CD14-positive monocyte (primary cell): ENCODE measurements around the gene DNAH3. TPM values are rescaled to one million over a fixed set of nuclear protein-coding genes. Genes with fewer than 3 reads are reported as not detected.

Experiments used
- DNase-seq, 3 donors: peaks; one replicate each; pipeline ENCODE4 v3.0.0-alpha.2; 2011 to 2022
- H2AFZ ChIP-seq: 2 replicates; pipeline ENCODE4 v1.6.0; 2012; ENCODE audit warnings: mild to moderate bottlenecking, low read depth, low read length, inconsistent platforms; ENCODE audit not compliant: insufficient read depth, poor library complexity, severe bottlenecking
- H3K27ac ChIP-seq, 2 donors: 1 replicate in 1 of 2; 2 replicates in 1 of 2; pipeline ENCODE4 v1.5.1; 2012 to 2013; ENCODE audit warnings: low read length in 2 of 2, control low read depth in 1 of 2, inconsistent platforms in 1 of 2, low read depth in 1 of 2, mild to moderate bottlenecking in 1 of 2
- H3K27me3 ChIP-seq, 2 donors: one replicate each; pipeline versions ENCODE4 v1.6.0 to v1.6.1; 2011 to 2013; ENCODE audit warnings: low read length in 2 of 2; ENCODE audit not compliant: control insufficient read depth in 2 of 2, insufficient read depth in 2 of 2
- H3K36me3 ChIP-seq, 2 donors: replicated peaks in 1 of 2; 1 replicate in 1 of 2; 2 replicates in 1 of 2; pipeline versions ENCODE4 v1.5.1 to v1.6.1; 2012 to 2013; ENCODE audit warnings: low read length in 2 of 2, control low read depth in 1 of 2, inconsistent platforms in 1 of 2, mild to moderate bottlenecking in 1 of 2; ENCODE audit not compliant: insufficient read depth in 2 of 2, control insufficient read depth in 1 of 2
- H3K4me1 ChIP-seq, 2 donors: 1 replicate in 1 of 2; 2 replicates in 1 of 2; pipeline versions ENCODE4 v1.5.1 to v1.6.1; 2012 to 2013; ENCODE audit warnings: low read length in 2 of 2, control low read depth in 1 of 2, inconsistent platforms in 1 of 2, mild to moderate bottlenecking in 1 of 2, moderate library complexity in 1 of 2; ENCODE audit not compliant: insufficient read depth in 2 of 2, control insufficient read depth in 1 of 2
- H3K4me2 ChIP-seq: replicated peaks from 2 replicates; pipeline ENCODE3; 2012; ENCODE audit warnings: low read length, moderate library complexity, mild to moderate bottlenecking; ENCODE audit not compliant: poor library complexity, severe bottlenecking; ENCODE audit errors: extremely low read depth
- H3K4me3 ChIP-seq, 3 experiments: fragments of 200-600 bp in 1 of 3; sonication (generic) in 1 of 3; replicated peaks in 1 of 3; 1 replicate in 2 of 3; 2 replicates in 1 of 3; pipeline ENCODE4 v1.5.1; 2011 to 2013; ENCODE audit warnings: low read length in 3 of 3, mild to moderate bottlenecking in 3 of 3, control low read depth in 2 of 3, low read depth in 2 of 3, inconsistent platforms in 1 of 3, moderate library complexity in 1 of 3
- H3K79me2 ChIP-seq: 2 replicates; pipeline ENCODE4 v1.6.0; 2012; ENCODE audit warnings: mild to moderate bottlenecking, control low read depth, inconsistent platforms, low read length, moderate library complexity; ENCODE audit not compliant: insufficient read depth
- H3K9ac ChIP-seq: 2 replicates; pipeline ENCODE4 v1.6.0; 2017; ENCODE audit warnings: low read length, mild to moderate bottlenecking; ENCODE audit not compliant: insufficient read depth, poor library complexity, severe bottlenecking
- H3K9me3 ChIP-seq, 2 donors: replicated peaks in 1 of 2; 1 replicate in 1 of 2; 2 replicates in 1 of 2; pipeline versions ENCODE4 v1.5.1 to v1.6.1; 2012 to 2013; ENCODE audit warnings: low read length in 2 of 2, control low read depth in 1 of 2; ENCODE audit not compliant: control insufficient read depth in 1 of 2, insufficient read depth in 1 of 2
- H4K20me1 ChIP-seq: 2 replicates; pipeline ENCODE4 v1.6.0; 2012; ENCODE audit warnings: mild to moderate bottlenecking, low read length, control low read depth, moderate library complexity; ENCODE audit not compliant: insufficient read depth
- H3K27ac Mint-ChIP-seq, 7 donors: one replicate each; pipeline ENCODE4 v1.8.0; 2020; ENCODE audit warnings: mild to moderate bottlenecking in 7 of 7, mixed read lengths in 7 of 7, moderate library complexity in 6 of 7, inconsistent platforms in 2 of 7
- H3K27me3 Mint-ChIP-seq, 3 donors: one replicate each; pipeline ENCODE4 v1.8.0; 2021 to 2022; ENCODE audit warnings: low read depth in 3 of 3, mild to moderate bottlenecking in 3 of 3, mixed read lengths in 3 of 3, moderate library complexity in 3 of 3, inconsistent platforms in 1 of 3
- H3K36me3 Mint-ChIP-seq, 2 donors: one replicate each; pipeline ENCODE4 v1.8.0; 2020; ENCODE audit warnings: mixed read lengths in 2 of 2, inconsistent platforms in 1 of 2, mild to moderate bottlenecking in 1 of 2
- H3K4me1 Mint-ChIP-seq: one replicate; pipeline ENCODE4 v1.8.0; 2020; ENCODE audit warnings: mild to moderate bottlenecking, mixed read lengths
- H3K4me3 Mint-ChIP-seq, 2 donors: one replicate each; pipeline ENCODE4 v1.8.0; 2020; ENCODE audit warnings: mild to moderate bottlenecking in 2 of 2, mixed read lengths in 2 of 2, moderate library complexity in 1 of 2
- H3K9me3 Mint-ChIP-seq, 7 donors: one replicate each; pipeline ENCODE4 v1.8.0; 2020 to 2022; ENCODE audit warnings: mixed read lengths in 7 of 7, mild to moderate bottlenecking in 6 of 7, moderate library complexity in 6 of 7, inconsistent platforms in 2 of 7
- WGBS: methylation state at CpG from one replicate; pipeline ENCODE4 v1.1.5; 2013; ENCODE audit warnings: missing lambda C conversion rate; ENCODE audit not compliant: insufficient coverage; 5-methylcytosine and 5-hydroxymethylcytosine counted together
- intact Hi-C, 2 donors: fragments of 100-400 bp; cut with micrococcal nuclease; formaldehyde crosslinking; loops; one replicate each; pipeline versions ENCODE4 v1.15.0 to v1.15.1; 2023
- polyA plus RNA-seq, 3 donors: library from polyadenylated mRNA; depleted of rRNA in 1 of 3; unstranded in 2 of 3; stranded (reverse) in 1 of 3; fragments of 300-500 nt in 2 of 3; fragments of >200 nt in 1 of 3; fragmentation: Illumina TruSeq in 2 of 3; gene quantifications; 1 replicate in 2 of 3; 2 replicates in 1 of 3; pipeline ENCODE4 v1.2.3, GENCODE V29; 2012 to 2021
- TF ChIP-seq, protein P1 (sequence below): fragments of 200-600 bp; IDR thresholded peaks from one replicate; pipeline ENCODE4 v1.8.0; 2022; ENCODE audit warnings: antibody characterized with exemption, mild to moderate bottlenecking

Gene DNAH3
- polyA plus RNA-seq, 3 donors, result not detected

DNA sequence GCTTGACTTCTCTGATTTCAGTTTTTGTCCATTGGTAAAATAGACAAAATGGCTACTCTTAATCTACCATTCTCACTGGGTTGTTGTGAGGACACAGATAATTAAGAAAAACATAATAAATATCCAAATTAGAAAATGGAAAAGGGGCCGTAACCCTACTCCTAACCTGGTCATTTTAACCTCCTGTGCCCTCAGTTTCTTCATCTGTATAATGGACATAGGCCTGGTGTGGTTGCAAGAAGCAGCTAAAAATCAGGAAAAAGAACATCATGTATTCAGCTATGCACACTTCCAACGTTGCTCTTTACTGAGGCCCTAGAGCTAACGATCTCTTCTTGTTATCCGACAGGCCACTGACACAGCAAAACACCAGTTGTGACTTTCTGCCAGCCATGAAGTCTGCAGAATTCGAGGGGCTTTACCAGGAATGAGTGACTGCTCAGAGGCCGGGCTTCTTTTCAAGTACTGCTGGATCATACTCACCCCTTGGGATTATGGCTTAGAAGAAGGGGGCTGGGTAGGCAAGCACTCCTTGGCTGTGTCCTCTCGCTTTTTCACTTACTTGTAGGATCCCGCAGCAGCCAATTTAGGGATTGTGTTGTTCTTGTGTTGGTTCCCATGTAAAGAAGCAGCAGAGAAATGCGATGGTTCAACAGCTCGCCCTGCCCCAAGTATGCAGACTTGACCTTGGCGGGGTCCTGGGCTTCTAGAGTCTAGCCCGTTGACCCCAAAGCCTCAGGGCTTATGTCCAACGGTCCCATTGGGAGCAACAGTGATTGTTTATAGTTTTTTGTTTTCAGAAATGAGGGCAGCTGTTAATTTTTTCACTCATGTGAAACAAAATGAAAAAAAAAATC is 28.7 kb upstream of the DNAH3 start:
- no peaks in the 10 kb centered on the region for H3K4me1 ChIP-seq
- no peak overlapping the region for H2AFZ ChIP-seq
- H3K9ac ChIP-seq, result no peak overlapping the region
- intact Hi-C loops, result no loop called here
- H3K79me2 ChIP-seq, result no peaks in the 10 kb centered on the region
- peaks cover 56 to 66% of the 10 kb centered on the region in 2 donors for H3K36me3 Mint-ChIP-seq
- H3K4me2 ChIP-seq, result no peak overlapping the region
- H3K4me3 Mint-ChIP-seq, result no peak overlapping the region
- H3K27ac Mint-ChIP-seq, result no peak overlapping the region
- no peak for DNase-seq
- H3K27me3 ChIP-seq, result no peaks in the 10 kb centered on the region
- no peaks in the 10 kb centered on the region for H4K20me1 ChIP-seq
- no peaks in the 10 kb centered on the region for H3K27me3 Mint-ChIP-seq
- H3K36me3 ChIP-seq, result peaks cover 30 to 73% of the 10 kb centered on the region in 2 donors
- H3K9me3 Mint-ChIP-seq, result peaks cover 0 to 12% (median 7%) of the 10 kb centered on the region in 7 donors
- H3K4me1 Mint-ChIP-seq, result no peaks in the 10 kb centered on the region
- TF ChIP-seq, protein P1, sequence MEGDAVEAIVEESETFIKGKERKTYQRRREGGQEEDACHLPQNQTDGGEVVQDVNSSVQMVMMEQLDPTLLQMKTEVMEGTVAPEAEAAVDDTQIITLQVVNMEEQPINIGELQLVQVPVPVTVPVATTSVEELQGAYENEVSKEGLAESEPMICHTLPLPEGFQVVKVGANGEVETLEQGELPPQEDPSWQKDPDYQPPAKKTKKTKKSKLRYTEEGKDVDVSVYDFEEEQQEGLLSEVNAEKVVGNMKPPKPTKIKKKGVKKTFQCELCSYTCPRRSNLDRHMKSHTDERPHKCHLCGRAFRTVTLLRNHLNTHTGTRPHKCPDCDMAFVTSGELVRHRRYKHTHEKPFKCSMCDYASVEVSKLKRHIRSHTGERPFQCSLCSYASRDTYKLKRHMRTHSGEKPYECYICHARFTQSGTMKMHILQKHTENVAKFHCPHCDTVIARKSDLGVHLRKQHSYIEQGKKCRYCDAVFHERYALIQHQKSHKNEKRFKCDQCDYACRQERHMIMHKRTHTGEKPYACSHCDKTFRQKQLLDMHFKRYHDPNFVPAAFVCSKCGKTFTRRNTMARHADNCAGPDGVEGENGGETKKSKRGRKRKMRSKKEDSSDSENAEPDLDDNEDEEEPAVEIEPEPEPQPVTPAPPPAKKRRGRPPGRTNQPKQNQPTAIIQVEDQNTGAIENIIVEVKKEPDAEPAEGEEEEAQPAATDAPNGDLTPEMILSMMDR, result no peak
- no peak overlapping the region for H3K4me3 ChIP-seq
- 100% methylated on average over 2 of the region's 13 CpGs for WGBS
- no peaks in the 10 kb centered on the region for H3K9me3 ChIP-seq
- H3K27ac ChIP-seq, result no peak overlapping the region

DNA sequence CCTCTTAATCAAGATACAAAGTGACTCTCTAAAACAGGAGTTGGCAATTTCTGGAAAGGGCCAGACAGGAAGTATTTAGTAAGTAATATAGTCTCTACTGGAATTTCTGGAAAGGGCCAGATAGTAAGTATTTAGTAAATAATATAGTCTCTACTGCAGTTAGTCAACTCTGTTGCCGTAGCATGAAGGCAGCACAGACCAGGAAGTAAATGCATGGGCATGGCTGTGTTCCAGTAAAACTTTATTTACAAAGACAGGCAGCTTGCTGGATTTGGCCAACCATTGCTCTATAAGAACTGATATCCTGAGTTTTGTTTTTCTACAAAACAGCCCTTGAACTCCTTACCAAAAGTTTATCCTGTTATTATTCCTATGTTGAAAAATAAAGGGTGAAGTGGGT is 24.8 kb upstream of the DNAH3 start:
- H3K27me3 Mint-ChIP-seq, result no peaks in the 10 kb centered on the region
- Histone ChIP-seq H2AFZ (no peak overlapping the region), H3K4me2 (no peak overlapping the region), H3K27me3 (no peaks in the 10 kb centered on the region), H3K9ac (no peak overlapping the region), H3K27ac (no peak overlapping the region), H3K36me3 (peaks cover 31 to 88% of the 10 kb centered on the region in 2 donors), H4K20me1 (no peaks in the 10 kb centered on the region), H3K79me2 (no peaks in the 10 kb centered on the region), H3K9me3 (no peaks in the 10 kb centered on the region), H3K4me3 (no peak overlapping the region), H3K4me1 (no peaks in the 10 kb centered on the region)
- H3K36me3 Mint-ChIP-seq, result peaks cover 67 to 80% of the 10 kb centered on the region in 2 donors
- TF ChIP-seq, protein P1, result no peak
- no peak for DNase-seq
- WGBS, result no CpG with 5 or more reads among the region's 1 CpG
- intact Hi-C loops, result no loop called here
- H3K9me3 Mint-ChIP-seq, result peaks cover 0 to 4% (median 2%) of the 10 kb centered on the region in 7 donors
- H3K4me3 Mint-ChIP-seq, result no peak overlapping the region
- H3K4me1 Mint-ChIP-seq, result no peaks in the 10 kb centered on the region
- no peak overlapping the region for H3K27ac Mint-ChIP-seq
